ENCODE data around the gene SYT17. TPM values are rescaled to one million over a fixed set of nuclear protein-coding genes. Genes with fewer than 3 reads are reported as not detected.

The SYT17 gene
- total RNA-seq, 2 donors from 2014 or later, result not detected

GRCh38 chr16:19228052-19228451, 60.0 kb downstream of the SYT17 start:
- H3K9me3 Mint-ChIP-seq, result no peaks in the 10 kb centered on the region
- DNase-seq (ENCODE audit: low spot score), result no peak
- no peak for ATAC-seq
- no peaks in the 10 kb centered on the region for H3K36me3 Mint-ChIP-seq
- no peaks in the 10 kb centered on the region for H3K4me1 Mint-ChIP-seq (ENCODE audit: low read depth in 2 of 2)
- H3K4me3 Mint-ChIP-seq, result no peak overlapping the region
- H3K27me3 Mint-ChIP-seq, result peaks cover 5 to 29% of the 10 kb centered on the region in 2 donors
- no peak overlapping the region for H3K27ac Mint-ChIP-seq

GRCh38 chr16:19228575-19228974, 60.5 kb downstream of the SYT17 start:
- H3K27me3 Mint-ChIP-seq, result peaks cover 5 to 29% of the 10 kb centered on the region in 2 donors
- no peaks in the 10 kb centered on the region for H3K36me3 Mint-ChIP-seq
- no peak for DNase-seq (ENCODE audit: low spot score)
- H3K27ac Mint-ChIP-seq, result no peak overlapping the region
- H3K4me1 Mint-ChIP-seq (ENCODE audit: low read depth in 2 of 2), result no peaks in the 10 kb centered on the region
- no peak for ATAC-seq
- no peaks in the 10 kb centered on the region for H3K9me3 Mint-ChIP-seq
- H3K4me3 Mint-ChIP-seq, result no peak overlapping the region

- Mint-ChIP-seq H3K4me3 (no peak overlapping the region), H3K27me3 (peaks cover 5 to 23% of the 10 kb centered on the region in 2 donors), H3K36me3 (peaks cover 4% of the 10 kb centered on the region), H3K4me1 (ENCODE audit: low read depth in 2 of 2) (no peaks in the 10 kb centered on the region), H3K27ac (no peak overlapping the region), H3K9me3 (peaks cover 2% of the 10 kb centered on the region)
- no peak for DNase-seq (ENCODE audit: low spot score)
- no peak for ATAC-seq
These were observed 62.5 kb downstream of the SYT17 start for GRCh38 chr16:19230575-19230974.

GRCh38 chr16:19231881-19232280, 63.8 kb downstream of the SYT17 start:
- Mint-ChIP-seq H3K9me3 (peaks cover 4% of the 10 kb centered on the region), H3K4me3 (no peak overlapping the region), H3K27me3 (peaks cover 5 to 26% of the 10 kb centered on the region in 2 donors), H3K27ac (no peak overlapping the region), H3K36me3 (peaks cover 6% of the 10 kb centered on the region), H3K4me1 (ENCODE audit: low read depth in 2 of 2) (no peaks in the 10 kb centered on the region)
- DNase-seq (ENCODE audit: low spot score) (no peak), ATAC-seq (no peak)

GRCh38 chr16:19232988-19233387, 64.9 kb downstream of the SYT17 start:
- DNase-seq (ENCODE audit: low spot score) (no peak), ATAC-seq (no peak)
- Mint-ChIP-seq H3K9me3 (peaks cover 4% of the 10 kb centered on the region), H3K27me3 (peaks cover 3 to 18% of the 10 kb centered on the region in 2 donors), H3K4me1 (ENCODE audit: low read depth in 2 of 2) (no peaks in the 10 kb centered on the region), H3K36me3 (peaks cover 6% of the 10 kb centered on the region), H3K27ac (no peak overlapping the region), H3K4me3 (no peak overlapping the region)

GRCh38 chr16:19235478-19235877, 67.4 kb downstream of the SYT17 start:
- ATAC-seq (no peak), DNase-seq (ENCODE audit: low spot score) (no peak)
- H3K27me3 Mint-ChIP-seq, result peaks cover 0 to 6% of the 10 kb centered on the region in 2 donors
- H3K9me3 Mint-ChIP-seq, result peaks cover 4% of the 10 kb centered on the region
- H3K36me3 Mint-ChIP-seq, result peaks cover 6% of the 10 kb centered on the region
- no peak overlapping the region for H3K4me3 Mint-ChIP-seq
- H3K27ac Mint-ChIP-seq, result no peak overlapping the region
- H3K4me1 Mint-ChIP-seq (ENCODE audit: low read depth in 2 of 2), result no peaks in the 10 kb centered on the region

- Mint-ChIP-seq H3K27me3 (peaks cover 0 to 6% of the 10 kb centered on the region in 2 donors), H3K4me1 (ENCODE audit: low read depth in 2 of 2) (no peaks in the 10 kb centered on the region), H3K4me3 (no peak overlapping the region), H3K27ac (no peak overlapping the region), H3K9me3 (peaks cover 4% of the 10 kb centered on the region), H3K36me3 (peaks cover 6% of the 10 kb centered on the region)
- DNase-seq (ENCODE audit: low spot score) (no peak), ATAC-seq (no peak)
These were observed 67.8 kb downstream of the SYT17 start for GRCh38 chr16:19235886-19236285.

GRCh38 chr16:19236561-19237209, 68.6 kb downstream of the SYT17 start:
- H3K36me3 Mint-ChIP-seq, result peaks cover 6% of the 10 kb centered on the region
- no peak overlapping the region for H3K27ac Mint-ChIP-seq
- no peak for DNase-seq (ENCODE audit: low spot score)
- H3K9me3 Mint-ChIP-seq, result peaks cover 4% of the 10 kb centered on the region
- no peak overlapping the region for H3K4me3 Mint-ChIP-seq
- H3K27me3 Mint-ChIP-seq, result peaks cover 0 to 6% of the 10 kb centered on the region in 2 donors
- H3K4me1 Mint-ChIP-seq (ENCODE audit: low read depth in 2 of 2), result no peaks in the 10 kb centered on the region
- no peak for ATAC-seq

GRCh38 chr16:19238406-19238805, 70.4 kb downstream of the SYT17 start:
- Mint-ChIP-seq H3K4me1 (ENCODE audit: low read depth in 2 of 2) (no peaks in the 10 kb centered on the region), H3K27ac (no peak overlapping the region), H3K27me3 (peaks cover 0 to 13% of the 10 kb centered on the region in 2 donors), H3K36me3 (peaks cover 6% of the 10 kb centered on the region), H3K4me3 (no peak overlapping the region), H3K9me3 (peaks cover 4% of the 10 kb centered on the region)
- DNase-seq (ENCODE audit: low spot score) (no peak), ATAC-seq (no peak)

GRCh38 chr16:19239511-19240155, 71.6 kb downstream of the SYT17 start:
- Mint-ChIP-seq H3K36me3 (peaks cover 6% of the 10 kb centered on the region), H3K4me3 (no peak overlapping the region), H3K27me3 (peaks cover 0 to 16% of the 10 kb centered on the region in 2 donors), H3K27ac (no peak overlapping the region), H3K9me3 (peaks cover 4% of the 10 kb centered on the region), H3K4me1 (ENCODE audit: low read depth in 2 of 2) (no peaks in the 10 kb centered on the region)
- DNase-seq (ENCODE audit: low spot score) (no peak), ATAC-seq (no peak)

GRCh38 chr16:19240494-19240893, 72.5 kb downstream of the SYT17 start:
- Mint-ChIP-seq H3K27ac (no peak overlapping the region), H3K9me3 (peaks cover 3% of the 10 kb centered on the region), H3K4me3 (no peak overlapping the region), H3K36me3 (peaks cover 3% of the 10 kb centered on the region), H3K27me3 (peaks cover 0 to 16% of the 10 kb centered on the region in 2 donors), H3K4me1 (ENCODE audit: low read depth in 2 of 2) (no peaks in the 10 kb centered on the region)
- no peak for ATAC-seq
- no peak for DNase-seq (ENCODE audit: low spot score)

GRCh38 chr16:19241512-19241911, 73.5 kb downstream of the SYT17 start:
- ATAC-seq (no peak), DNase-seq (ENCODE audit: low spot score) (no peak)
- no peaks in the 10 kb centered on the region for H3K4me1 Mint-ChIP-seq (ENCODE audit: low read depth in 2 of 2)
- no peaks in the 10 kb centered on the region for H3K36me3 Mint-ChIP-seq
- H3K9me3 Mint-ChIP-seq, result no peaks in the 10 kb centered on the region
- peaks cover 0 to 12% of the 10 kb centered on the region in 2 donors for H3K27me3 Mint-ChIP-seq
- no peak overlapping the region for H3K4me3 Mint-ChIP-seq
- no peak overlapping the region for H3K27ac Mint-ChIP-seq

- no peak for ATAC-seq
- DNase-seq (ENCODE audit: low spot score), result no peak
- no peak overlapping the region for H3K27ac Mint-ChIP-seq
- no peaks in the 10 kb centered on the region for H3K4me1 Mint-ChIP-seq (ENCODE audit: low read depth in 2 of 2)
- peaks cover 0 to 12% of the 10 kb centered on the region in 2 donors for H3K27me3 Mint-ChIP-seq
- no peaks in the 10 kb centered on the region for H3K36me3 Mint-ChIP-seq
- H3K4me3 Mint-ChIP-seq, result no peak overlapping the region
- no peaks in the 10 kb centered on the region for H3K9me3 Mint-ChIP-seq
These were observed 74.1 kb downstream of the SYT17 start for GRCh38 chr16:19242186-19242585.

GRCh38 chr16:19242987-19243575, 75.0 kb downstream of the SYT17 start:
- Mint-ChIP-seq H3K4me1 (ENCODE audit: low read depth in 2 of 2) (no peaks in the 10 kb centered on the region), H3K36me3 (no peaks in the 10 kb centered on the region), H3K9me3 (no peaks in the 10 kb centered on the region), H3K27ac (no peak overlapping the region), H3K4me3 (no peak overlapping the region), H3K27me3 (peaks cover 0 to 12% of the 10 kb centered on the region in 2 donors)
- DNase-seq (ENCODE audit: low spot score), result no peak
- no peak for ATAC-seq

Measured in natural killer cell treated with Interleukin-12 subunit alpha and Interleukin-12 subunit beta and Interleukin-15 and Interleukin-18, amount 100 ng/mL, for 72 hours (primary cell).